Panc1 (cell line): ENCODE measurements around the gene INTS6. TPM values are rescaled to one million over a fixed set of nuclear protein-coding genes. Genes with fewer than 3 reads are reported as not detected.

ENCODE experiments used
- ATAC-seq: fragments of 200-7000 bp; cut with Tn5 transposase; 2 replicates; pipeline ENCODE4 v1.9.1; 2020; ENCODE audit warnings: mild to moderate bottlenecking, moderate library complexity
- BruUV-seq: library from RNA; stranded (reverse); fragments of 400-500 nt; replicated peaks from 2 replicates; lab custom pipeline; 2021; lab: Mats Ljungman, UMichigan
- CTCF ChIA-PET: fragments of 300-600 bp; sonication (Branson Sonifier 250); formaldehyde crosslinking; loops from one replicate; lab custom pipeline; 2022; ENCODE audit warnings: antibody characterized with exemption; lab: Charles Lee
- POLR2A ChIA-PET: fragments of 300-600 bp; sonication (Branson Sonifier 250); formaldehyde crosslinking; loops from one replicate; lab custom pipeline; 2022; ENCODE audit warnings: antibody characterized with exemption; lab: Charles Lee
- DNase-seq: peaks from one replicate; pipeline ENCODE4 v3.0.0-alpha.2; 2010; ENCODE audit warnings: low read depth, low spot score
- H3K27ac ChIP-seq: 2 replicates; pipeline ENCODE4 v1.5.1; 2011; ENCODE audit warnings: mild to moderate bottlenecking, low read length, inconsistent platforms
- H3K27me3 ChIP-seq: fragments of 200-500 bp; sonication (Bioruptor generic); 2 replicates; pipeline ENCODE4 v1.6.0; 2014; ENCODE audit warnings: low read length, inconsistent platforms; ENCODE audit not compliant: control insufficient read depth, insufficient read depth
- H3K36me3 ChIP-seq: fragments of 200-500 bp; sonication (Bioruptor generic); 2 replicates; pipeline ENCODE4 v1.5.1; 2014; ENCODE audit warnings: inconsistent platforms, mild to moderate bottlenecking, low read length, moderate library complexity; ENCODE audit not compliant: control insufficient read depth, insufficient read depth
- H3K4me1 ChIP-seq: 2 replicates; pipeline ENCODE4 v1.5.1; 2011; ENCODE audit warnings: inconsistent platforms, mild to moderate bottlenecking, low read length, moderate library complexity; ENCODE audit not compliant: control insufficient read depth, insufficient read depth
- H3K4me3 ChIP-seq, 2 experiments: 2 replicates each; pipeline ENCODE4 v1.5.1; 2011 to 2012; ENCODE audit warnings: low read depth in 2 of 2, low read length in 2 of 2, mild to moderate bottlenecking in 2 of 2, inconsistent platforms in 1 of 2, moderate library complexity in 1 of 2
- H3K9me3 ChIP-seq: fragments of 200-500 bp; sonication (Bioruptor generic); 2 replicates; pipeline ENCODE4 v1.5.1; 2014; ENCODE audit warnings: low read depth, mild to moderate bottlenecking, inconsistent platforms, low read length, moderate library complexity; ENCODE audit not compliant: control insufficient read depth, insufficient read depth
- POLR2AphosphoS5 ChIP-seq: IDR thresholded peaks from 2 replicates; pipeline ENCODE4 v1.6.1; 2012; ENCODE audit warnings: mild to moderate bottlenecking, low read depth, low read length, moderate library complexity
- SIN3A ChIP-seq: IDR thresholded peaks from 2 replicates; pipeline ENCODE4 v1.6.1; 2012; ENCODE audit warnings: low read depth, mild to moderate bottlenecking, low read length, moderate library complexity, borderline replicate concordance; ENCODE audit not compliant: insufficient read depth
- TCF7L2 ChIP-seq: IDR thresholded peaks from 2 replicates; pipeline ENCODE4 v1.6.1; 2011; ENCODE audit warnings: mild to moderate bottlenecking, low read depth, low read length, inconsistent platforms
- in situ Hi-C: cut with HindIII; loops from 2 replicates; pipeline ENCODE4 v1.10.0; 2016; ENCODE audit warnings: low sequenced_read_pairs, low pct_unique_long_range_greater_than_20kb
- intact Hi-C: fragments of 100-400 bp; cut with micrococcal nuclease; formaldehyde crosslinking; loops from one replicate; pipeline ENCODE4 v1.10.0; 2022; ENCODE audit not compliant: unreplicated experiment
- total RNA-seq: library from RNA; stranded (reverse); gene quantifications from one replicate; pipeline ENCODE4 v1.2.1, GENCODE V29; 2021; ENCODE audit not compliant: unreplicated experiment
- TF ChIP-seq, protein P1 (sequence below): fragments of 450-650 bp; IDR thresholded peaks from 2 replicates; pipeline ENCODE4 v1.5.1; 2017; ENCODE audit warnings: mild to moderate bottlenecking
- TF ChIP-seq, protein P2 (sequence below), 2 experiments: IDR thresholded peaks; 2 replicates each; pipeline ENCODE4 v1.6.1; 2011 to 2012; ENCODE audit warnings: low read depth in 2 of 2, control low read depth in 1 of 2, low read length in 1 of 2, mild to moderate bottlenecking in 1 of 2, moderate library complexity in 1 of 2; ENCODE audit not compliant: insufficient read depth in 1 of 2

INTS6 gene
- total RNA-seq, 1 experiment from 2014 or later, result 33.2 TPM

DNA sequence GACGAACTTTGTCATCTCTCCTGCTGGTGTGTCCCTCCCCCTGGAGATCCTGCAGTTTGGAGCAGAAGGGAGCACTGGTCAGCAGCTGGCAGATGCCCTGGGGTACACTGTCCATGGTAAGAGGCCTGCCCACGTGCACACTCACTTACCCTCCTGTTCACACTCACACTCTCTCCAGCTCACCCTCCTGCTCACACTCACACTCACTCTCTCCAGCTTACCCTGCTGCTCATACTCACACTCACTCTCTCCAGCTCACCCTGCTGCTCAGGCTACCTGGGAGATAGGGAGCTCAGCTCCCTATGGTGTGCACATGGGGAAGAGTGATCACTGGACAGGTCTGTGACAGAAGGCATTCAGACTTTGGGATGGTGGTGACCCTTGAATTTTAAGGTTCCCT, 111.6 kb downstream of the INTS6 start:
- no peaks in the 10 kb centered on the region for H3K27me3 ChIP-seq
- no peak overlapping the region for H3K27ac ChIP-seq
- TF ChIP-seq, protein P1, sequence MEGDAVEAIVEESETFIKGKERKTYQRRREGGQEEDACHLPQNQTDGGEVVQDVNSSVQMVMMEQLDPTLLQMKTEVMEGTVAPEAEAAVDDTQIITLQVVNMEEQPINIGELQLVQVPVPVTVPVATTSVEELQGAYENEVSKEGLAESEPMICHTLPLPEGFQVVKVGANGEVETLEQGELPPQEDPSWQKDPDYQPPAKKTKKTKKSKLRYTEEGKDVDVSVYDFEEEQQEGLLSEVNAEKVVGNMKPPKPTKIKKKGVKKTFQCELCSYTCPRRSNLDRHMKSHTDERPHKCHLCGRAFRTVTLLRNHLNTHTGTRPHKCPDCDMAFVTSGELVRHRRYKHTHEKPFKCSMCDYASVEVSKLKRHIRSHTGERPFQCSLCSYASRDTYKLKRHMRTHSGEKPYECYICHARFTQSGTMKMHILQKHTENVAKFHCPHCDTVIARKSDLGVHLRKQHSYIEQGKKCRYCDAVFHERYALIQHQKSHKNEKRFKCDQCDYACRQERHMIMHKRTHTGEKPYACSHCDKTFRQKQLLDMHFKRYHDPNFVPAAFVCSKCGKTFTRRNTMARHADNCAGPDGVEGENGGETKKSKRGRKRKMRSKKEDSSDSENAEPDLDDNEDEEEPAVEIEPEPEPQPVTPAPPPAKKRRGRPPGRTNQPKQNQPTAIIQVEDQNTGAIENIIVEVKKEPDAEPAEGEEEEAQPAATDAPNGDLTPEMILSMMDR, result no peak
- no peak for TF ChIP-seq POLR2AphosphoS5
- intact Hi-C loops (no loop called here), in situ Hi-C loops (no loop called here)
- no peaks in the 10 kb centered on the region for H3K4me1 ChIP-seq
- H3K36me3 ChIP-seq, result no peaks in the 10 kb centered on the region
- ChIA-PET CTCF (no interaction called here), POLR2A (no interaction called here)
- ATAC-seq (no peak), DNase-seq (no peak)
- no peaks in the 10 kb centered on the region for H3K9me3 ChIP-seq
- no TSS peak for BruUV-seq
- no peak overlapping the region for H3K4me3 ChIP-seq

DNA sequence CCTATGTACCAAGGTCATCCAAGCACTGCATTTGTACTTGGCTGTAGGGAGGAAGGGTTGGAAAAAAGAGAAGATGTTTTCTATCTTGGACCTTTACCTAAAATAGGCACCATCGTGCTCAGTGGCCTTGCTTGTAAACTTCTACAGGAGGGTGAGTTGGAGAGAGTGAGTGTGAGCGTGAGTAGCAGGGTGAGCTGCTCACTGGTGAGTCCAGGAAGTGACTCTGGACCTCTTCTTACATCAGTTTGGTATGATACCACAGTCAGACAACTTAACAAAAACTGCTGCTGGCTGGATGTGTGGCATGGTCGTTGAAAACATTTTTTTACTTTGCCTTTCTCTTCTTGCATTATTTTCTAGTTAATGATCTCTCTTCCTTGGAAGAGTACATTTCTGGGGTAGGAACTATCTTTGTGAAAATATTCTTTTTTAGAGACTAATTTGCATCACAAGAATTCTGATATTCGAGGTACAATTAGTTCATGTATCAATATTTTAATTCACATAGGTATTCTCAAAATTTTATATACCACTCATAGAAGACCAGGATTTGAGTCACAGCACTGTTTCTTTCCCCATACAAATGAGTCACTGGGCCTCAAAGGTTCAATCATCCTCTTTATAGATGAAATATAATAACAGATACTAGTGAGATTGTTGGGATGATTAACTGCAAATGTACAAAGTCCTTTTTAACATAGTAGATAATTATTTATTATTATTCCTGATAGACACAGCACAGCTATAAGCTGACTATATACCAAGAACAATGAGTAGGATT, 112.7 kb downstream of the INTS6 start:
- BruUV-seq, result no TSS peak
- intact Hi-C loops, result no loop called here
- ChIA-PET CTCF (no interaction called here), POLR2A (no interaction called here)
- no peaks in the 10 kb centered on the region for H3K4me1 ChIP-seq
- no peaks in the 10 kb centered on the region for H3K27me3 ChIP-seq
- no peaks in the 10 kb centered on the region for H3K9me3 ChIP-seq
- DNase-seq (no peak), ATAC-seq (no peak)
- no peaks in the 10 kb centered on the region for H3K36me3 ChIP-seq
- no peak overlapping the region for H3K27ac ChIP-seq
- in situ Hi-C loops, result no loop called here
- TF ChIP-seq, protein P1, result no peak
- TF ChIP-seq POLR2AphosphoS5 (no peak), TCF7L2 (no peak), SIN3A (no peak)
- TF ChIP-seq, protein P2, sequence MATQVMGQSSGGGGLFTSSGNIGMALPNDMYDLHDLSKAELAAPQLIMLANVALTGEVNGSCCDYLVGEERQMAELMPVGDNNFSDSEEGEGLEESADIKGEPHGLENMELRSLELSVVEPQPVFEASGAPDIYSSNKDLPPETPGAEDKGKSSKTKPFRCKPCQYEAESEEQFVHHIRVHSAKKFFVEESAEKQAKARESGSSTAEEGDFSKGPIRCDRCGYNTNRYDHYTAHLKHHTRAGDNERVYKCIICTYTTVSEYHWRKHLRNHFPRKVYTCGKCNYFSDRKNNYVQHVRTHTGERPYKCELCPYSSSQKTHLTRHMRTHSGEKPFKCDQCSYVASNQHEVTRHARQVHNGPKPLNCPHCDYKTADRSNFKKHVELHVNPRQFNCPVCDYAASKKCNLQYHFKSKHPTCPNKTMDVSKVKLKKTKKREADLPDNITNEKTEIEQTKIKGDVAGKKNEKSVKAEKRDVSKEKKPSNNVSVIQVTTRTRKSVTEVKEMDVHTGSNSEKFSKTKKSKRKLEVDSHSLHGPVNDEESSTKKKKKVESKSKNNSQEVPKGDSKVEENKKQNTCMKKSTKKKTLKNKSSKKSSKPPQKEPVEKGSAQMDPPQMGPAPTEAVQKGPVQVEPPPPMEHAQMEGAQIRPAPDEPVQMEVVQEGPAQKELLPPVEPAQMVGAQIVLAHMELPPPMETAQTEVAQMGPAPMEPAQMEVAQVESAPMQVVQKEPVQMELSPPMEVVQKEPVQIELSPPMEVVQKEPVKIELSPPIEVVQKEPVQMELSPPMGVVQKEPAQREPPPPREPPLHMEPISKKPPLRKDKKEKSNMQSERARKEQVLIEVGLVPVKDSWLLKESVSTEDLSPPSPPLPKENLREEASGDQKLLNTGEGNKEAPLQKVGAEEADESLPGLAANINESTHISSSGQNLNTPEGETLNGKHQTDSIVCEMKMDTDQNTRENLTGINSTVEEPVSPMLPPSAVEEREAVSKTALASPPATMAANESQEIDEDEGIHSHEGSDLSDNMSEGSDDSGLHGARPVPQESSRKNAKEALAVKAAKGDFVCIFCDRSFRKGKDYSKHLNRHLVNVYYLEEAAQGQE (IDR thresholded peaks at IDR 0.05; ENCODE audit: insufficient read depth in 1 of 2, low read depth in 2 of 2, low read length in 1 of 2), result no peak
- no peak overlapping the region for H3K4me3 ChIP-seq
